ENCODE data around the gene GRK5.

GRCh38 chr10:119166564-119166963 lies 40.8 kb upstream of the GRK5 start:
- TF ChIP-seq, protein P1, sequence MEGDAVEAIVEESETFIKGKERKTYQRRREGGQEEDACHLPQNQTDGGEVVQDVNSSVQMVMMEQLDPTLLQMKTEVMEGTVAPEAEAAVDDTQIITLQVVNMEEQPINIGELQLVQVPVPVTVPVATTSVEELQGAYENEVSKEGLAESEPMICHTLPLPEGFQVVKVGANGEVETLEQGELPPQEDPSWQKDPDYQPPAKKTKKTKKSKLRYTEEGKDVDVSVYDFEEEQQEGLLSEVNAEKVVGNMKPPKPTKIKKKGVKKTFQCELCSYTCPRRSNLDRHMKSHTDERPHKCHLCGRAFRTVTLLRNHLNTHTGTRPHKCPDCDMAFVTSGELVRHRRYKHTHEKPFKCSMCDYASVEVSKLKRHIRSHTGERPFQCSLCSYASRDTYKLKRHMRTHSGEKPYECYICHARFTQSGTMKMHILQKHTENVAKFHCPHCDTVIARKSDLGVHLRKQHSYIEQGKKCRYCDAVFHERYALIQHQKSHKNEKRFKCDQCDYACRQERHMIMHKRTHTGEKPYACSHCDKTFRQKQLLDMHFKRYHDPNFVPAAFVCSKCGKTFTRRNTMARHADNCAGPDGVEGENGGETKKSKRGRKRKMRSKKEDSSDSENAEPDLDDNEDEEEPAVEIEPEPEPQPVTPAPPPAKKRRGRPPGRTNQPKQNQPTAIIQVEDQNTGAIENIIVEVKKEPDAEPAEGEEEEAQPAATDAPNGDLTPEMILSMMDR (IDR thresholded peaks at IDR 0.05; ENCODE audit: borderline replicate concordance, extremely low read depth, low read length, poor library complexity, severe bottlenecking), result no peak
- no peak for TF ChIP-seq EZH2 (IDR thresholded peaks at IDR 0.05; ENCODE audit: borderline replicate concordance, low read depth, low read length, severe bottlenecking)
